ENCODE results near the gene CRELD2.

- TF ChIP-seq, protein P1, sequence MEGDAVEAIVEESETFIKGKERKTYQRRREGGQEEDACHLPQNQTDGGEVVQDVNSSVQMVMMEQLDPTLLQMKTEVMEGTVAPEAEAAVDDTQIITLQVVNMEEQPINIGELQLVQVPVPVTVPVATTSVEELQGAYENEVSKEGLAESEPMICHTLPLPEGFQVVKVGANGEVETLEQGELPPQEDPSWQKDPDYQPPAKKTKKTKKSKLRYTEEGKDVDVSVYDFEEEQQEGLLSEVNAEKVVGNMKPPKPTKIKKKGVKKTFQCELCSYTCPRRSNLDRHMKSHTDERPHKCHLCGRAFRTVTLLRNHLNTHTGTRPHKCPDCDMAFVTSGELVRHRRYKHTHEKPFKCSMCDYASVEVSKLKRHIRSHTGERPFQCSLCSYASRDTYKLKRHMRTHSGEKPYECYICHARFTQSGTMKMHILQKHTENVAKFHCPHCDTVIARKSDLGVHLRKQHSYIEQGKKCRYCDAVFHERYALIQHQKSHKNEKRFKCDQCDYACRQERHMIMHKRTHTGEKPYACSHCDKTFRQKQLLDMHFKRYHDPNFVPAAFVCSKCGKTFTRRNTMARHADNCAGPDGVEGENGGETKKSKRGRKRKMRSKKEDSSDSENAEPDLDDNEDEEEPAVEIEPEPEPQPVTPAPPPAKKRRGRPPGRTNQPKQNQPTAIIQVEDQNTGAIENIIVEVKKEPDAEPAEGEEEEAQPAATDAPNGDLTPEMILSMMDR (IDR thresholded peaks at IDR 0.05; ENCODE audit: borderline replicate concordance, extremely low read depth, low read length, poor library complexity, severe bottlenecking): no peak
- TF ChIP-seq EZH2 (IDR thresholded peaks at IDR 0.05; ENCODE audit: borderline replicate concordance, low read depth, low read length, severe bottlenecking): no peak
Measured at GRCh38 chr22:49884075-49884474, 34.4 kb upstream of the CRELD2 start.
